ENCODE data around the gene WDFY3.

Gene WDFY3

GRCh38 chr4:84780719-84781118, 185.8 kb downstream of the WDFY3 start:
- TF ChIP-seq ZBTB7A (IDR thresholded peaks at IDR 0.05; ENCODE audit: low read depth): no peak
- no peak for TF ChIP-seq CREB1 (IDR thresholded peaks at IDR 0.05; ENCODE audit: low read depth)
- TF ChIP-seq RAD21 (IDR thresholded peaks at IDR 0.05; ENCODE audit: low read depth): no peak
- no peak for TF ChIP-seq REST (IDR thresholded peaks at IDR 0.05; ENCODE audit: low read depth)
- TF ChIP-seq, protein P1, sequence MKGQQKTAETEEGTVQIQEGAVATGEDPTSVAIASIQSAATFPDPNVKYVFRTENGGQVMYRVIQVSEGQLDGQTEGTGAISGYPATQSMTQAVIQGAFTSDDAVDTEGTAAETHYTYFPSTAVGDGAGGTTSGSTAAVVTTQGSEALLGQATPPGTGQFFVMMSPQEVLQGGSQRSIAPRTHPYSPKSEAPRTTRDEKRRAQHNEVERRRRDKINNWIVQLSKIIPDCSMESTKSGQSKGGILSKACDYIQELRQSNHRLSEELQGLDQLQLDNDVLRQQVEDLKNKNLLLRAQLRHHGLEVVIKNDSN (IDR thresholded peaks at IDR 0.05): no peak
- no peak for TF ChIP-seq MAX (IDR thresholded peaks at IDR 0.05)
- no peak for TF ChIP-seq FOXM1 (IDR thresholded peaks at IDR 0.05; ENCODE audit: borderline replicate concordance, low read depth)

DNA sequence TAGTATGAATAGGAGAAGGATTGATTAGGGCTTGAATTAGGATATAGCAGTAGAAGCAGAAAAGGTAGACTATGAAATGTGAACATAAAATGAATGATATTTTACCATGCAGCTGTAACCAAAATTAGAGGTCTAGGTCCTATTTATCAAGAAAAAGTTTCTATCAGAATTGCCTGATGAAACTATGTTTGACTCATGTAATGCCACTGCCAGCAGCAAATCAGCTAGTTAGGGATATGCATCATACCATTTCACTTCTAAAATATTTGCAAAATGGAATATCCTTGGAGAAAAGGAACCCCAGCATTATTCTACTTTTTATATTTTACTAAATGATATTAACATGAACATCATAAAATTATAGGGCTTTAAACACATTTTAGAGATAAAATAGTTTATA, 188.4 kb downstream of the WDFY3 start:
- no peak for TF ChIP-seq CEBPB (IDR thresholded peaks at IDR 0.05)
- TF ChIP-seq EGR1 (IDR thresholded peaks at IDR 0.05): no peak
- TF ChIP-seq, protein P1 (IDR thresholded peaks at IDR 0.05): no peak
- no peak for TF ChIP-seq CREB1 (IDR thresholded peaks at IDR 0.05; ENCODE audit: low read depth)
- no peak for TF ChIP-seq MAX (IDR thresholded peaks at IDR 0.05)
- no peak for TF ChIP-seq RAD21 (IDR thresholded peaks at IDR 0.05; ENCODE audit: low read depth)
- no peak for TF ChIP-seq TCF12 (IDR thresholded peaks at IDR 0.05; ENCODE audit: low read depth)

DNA sequence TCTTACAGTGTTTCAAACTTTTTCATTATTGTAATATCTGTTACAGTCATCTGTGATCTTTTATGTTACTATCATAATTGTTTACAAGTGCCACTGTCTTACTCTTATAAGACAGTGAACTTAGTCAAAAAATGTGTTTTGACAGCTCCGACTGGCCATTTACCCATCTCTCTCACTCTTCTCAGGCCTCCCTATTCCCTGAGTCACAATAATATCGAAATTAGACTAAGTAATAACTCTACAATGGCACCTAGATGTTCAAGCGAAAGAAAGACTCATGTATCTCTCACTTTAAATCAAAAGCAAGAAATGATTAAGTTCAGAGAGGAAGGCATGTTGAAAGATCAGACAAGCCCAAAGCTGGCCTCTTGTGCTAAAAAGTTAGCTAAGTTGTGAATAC, 199.3 kb downstream of the WDFY3 start:
- TF ChIP-seq RAD21 (IDR thresholded peaks at IDR 0.05; ENCODE audit: low read depth): no peak
- TF ChIP-seq MAX (IDR thresholded peaks at IDR 0.05): no peak
- TF ChIP-seq ZBTB7A (IDR thresholded peaks at IDR 0.05; ENCODE audit: low read depth): no peak
- no peak for TF ChIP-seq TCF12 (IDR thresholded peaks at IDR 0.05; ENCODE audit: low read depth)
- no peak for TF ChIP-seq NFIC (IDR thresholded peaks at IDR 0.05)
- TF ChIP-seq TAF1 (IDR thresholded peaks at IDR 0.05; ENCODE audit: low read depth): no peak
- no peak for TF ChIP-seq FOXM1 (IDR thresholded peaks at IDR 0.05; ENCODE audit: borderline replicate concordance, low read depth)
- TF ChIP-seq CEBPB (IDR thresholded peaks at IDR 0.05): no peak

- TF ChIP-seq, protein P1 (IDR thresholded peaks at IDR 0.05): no peak
- TF ChIP-seq RAD21 (IDR thresholded peaks at IDR 0.05; ENCODE audit: low read depth) (no peak), YY1 (IDR thresholded peaks at IDR 0.05; ENCODE audit: low read depth) (no peak), CREB1 (IDR thresholded peaks at IDR 0.05; ENCODE audit: low read depth) (no peak), EP300 (IDR thresholded peaks at IDR 0.05; ENCODE audit: borderline replicate concordance) (no peak), REST (IDR thresholded peaks at IDR 0.05; ENCODE audit: low read depth) (no peak), TEAD4 (IDR thresholded peaks at IDR 0.05) (no peak), MAX (IDR thresholded peaks at IDR 0.05) (no peak), CEBPB (IDR thresholded peaks at IDR 0.05) (no peak), TAF1 (IDR thresholded peaks at IDR 0.05; ENCODE audit: low read depth) (no peak), FOXM1 (IDR thresholded peaks at IDR 0.05; ENCODE audit: borderline replicate concordance, low read depth) (no peak), EGR1 (IDR thresholded peaks at IDR 0.05) (no peak), TCF12 (IDR thresholded peaks at IDR 0.05; ENCODE audit: low read depth) (no peak), NFIC (IDR thresholded peaks at IDR 0.05) (no peak), ZBTB7A (IDR thresholded peaks at IDR 0.05; ENCODE audit: low read depth) (no peak)
Observed at GRCh38 chr4:84753321-84753972, 213.0 kb downstream of the WDFY3 start.

DNA sequence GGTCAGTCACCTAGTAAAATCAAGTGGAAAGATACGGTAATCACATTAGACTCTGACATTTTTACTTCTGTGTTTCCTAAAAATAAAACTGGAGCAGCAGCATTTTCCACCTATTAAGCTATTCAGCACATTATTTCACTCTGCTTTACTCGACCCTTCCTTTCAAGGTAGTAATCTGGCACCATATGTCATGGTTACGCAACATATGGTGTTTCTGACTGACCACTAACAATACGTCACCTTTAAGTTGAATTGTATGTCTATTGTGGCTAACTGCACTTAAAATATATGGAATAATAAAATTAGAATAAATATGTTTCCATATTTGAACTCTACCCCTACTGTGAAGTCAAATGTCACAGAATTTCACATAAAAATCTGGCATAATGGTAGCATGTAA, 214.8 kb downstream of the WDFY3 start:
- peak; percentile 84 for TF ChIP-seq CEBPB (IDR thresholded peaks at IDR 0.05)
- no peak for TF ChIP-seq NFIC (IDR thresholded peaks at IDR 0.05)

- no peak for TF ChIP-seq NFIC (IDR thresholded peaks at IDR 0.05)
- TF ChIP-seq, protein P1 (IDR thresholded peaks at IDR 0.05): no peak
- no peak for TF ChIP-seq REST (IDR thresholded peaks at IDR 0.05; ENCODE audit: low read depth)
- TF ChIP-seq CREB1 (IDR thresholded peaks at IDR 0.05; ENCODE audit: low read depth): no peak
Observed at GRCh38 chr4:84750960-84751283, 215.6 kb downstream of the WDFY3 start.
